Right hindlimb (tissue), 1 donor: ENCODE data around the gene XPNPEP2.
A peak's percentile ranks its signal among the peaks of the same experiment; 100 is the strongest.

Source experiments
- DNase-seq: peaks from one replicate; pipeline ENCODE4 v3.0.0-alpha.2; 2018

The XPNPEP2 gene

GRCh38 chrX:129802863-129803262 is 64.1 kb downstream of the XPNPEP2 start:
- DNase-seq: peak; percentile 53

- no peak for DNase-seq
These were observed 66.0 kb downstream of the XPNPEP2 start for GRCh38 chrX:129804806-129805205.

- DNase-seq: no peak
These were observed 69.5 kb downstream of the XPNPEP2 start for GRCh38 chrX:129808158-129808828.

GRCh38 chrX:129808829-129809796 is 70.3 kb downstream of the XPNPEP2 start:
- no peak for DNase-seq

GRCh38 chrX:129813662-129814368 is 75.0 kb downstream of the XPNPEP2 start:
- no peak for DNase-seq

- DNase-seq: no peak
These were observed 79.3 kb downstream of the XPNPEP2 start for GRCh38 chrX:129818123-129818522.
